HG02610 (cell line): ENCODE data around the gene OSCP1.

ENCODE experiments used
- ATAC-seq: cut with Tn5 transposase; IDR thresholded peaks from one replicate; pipeline ENCODE4 v1.9.1; 2021; ENCODE audit warnings: mild to moderate bottlenecking, moderate library complexity; ENCODE audit not compliant: unreplicated experiment

Gene OSCP1

GRCh38 chr1:36450919-36451305 lies 661 bp upstream of the OSCP1 start:
- ATAC-seq: no peak

GRCh38 chr1:36448530-36449056 lies 1.7 kb downstream of the OSCP1 start:
- ATAC-seq: no peak

GRCh38 chr1:36447450-36447849 lies 2.8 kb downstream of the OSCP1 start:
- no peak for ATAC-seq

GRCh38 chr1:36446746-36447145 lies 3.5 kb downstream of the OSCP1 start:
- no peak for ATAC-seq

- no peak for ATAC-seq
These were observed 4.0 kb downstream of the OSCP1 start for GRCh38 chr1:36446271-36446670.

- no peak for ATAC-seq
These were observed 7.0 kb downstream of the OSCP1 start for GRCh38 chr1:36443297-36443696.

- no peak for ATAC-seq
These were observed 7.9 kb downstream of the OSCP1 start for GRCh38 chr1:36442337-36442736.

- no peak for ATAC-seq
These were observed 9.6 kb downstream of the OSCP1 start for GRCh38 chr1:36440646-36441045.

- ATAC-seq: no peak
These were observed 10.2 kb downstream of the OSCP1 start for GRCh38 chr1:36440044-36440443.

- ATAC-seq: no peak
These were observed 11.5 kb downstream of the OSCP1 start for GRCh38 chr1:36438715-36439114.

GRCh38 chr1:36436821-36437220 lies 13.4 kb downstream of the OSCP1 start:
- no peak for ATAC-seq

GRCh38 chr1:36433102-36433501 lies 17.1 kb downstream of the OSCP1 start:
- no peak for ATAC-seq

- no peak for ATAC-seq
These were observed 17.6 kb downstream of the OSCP1 start for GRCh38 chr1:36432616-36433015.

GRCh38 chr1:36425791-36426190 lies 24.5 kb downstream of the OSCP1 start:
- ATAC-seq: no peak

GRCh38 chr1:36421649-36422048 lies 28.6 kb downstream of the OSCP1 start:
- no peak for ATAC-seq

- ATAC-seq: no peak
These were observed 29.4 kb downstream of the OSCP1 start for GRCh38 chr1:36420836-36421317.

GRCh38 chr1:36420409-36420808 lies 29.8 kb downstream of the OSCP1 start:
- no peak for ATAC-seq

GRCh38 chr1:36419569-36419968 lies 30.7 kb downstream of the OSCP1 start:
- no peak for ATAC-seq

- no peak for ATAC-seq
These were observed 31.1 kb downstream of the OSCP1 start for GRCh38 chr1:36419140-36419539.

GRCh38 chr1:36417931-36418330 lies 32.3 kb downstream of the OSCP1 start:
- no peak for ATAC-seq

- no peak for ATAC-seq
These were observed 34.5 kb downstream of the OSCP1 start for GRCh38 chr1:36415661-36416326.

GRCh38 chr1:36414384-36414783 lies 35.9 kb downstream of the OSCP1 start:
- no peak for ATAC-seq
